Nephron progenitor cell (in vitro differentiated cells): Measurements from ENCODE around the gene PRODH2.

ENCODE experiments used
- DNase-seq: peaks from one replicate; pipeline ENCODE4 v3.0.0; 2021
- H3K27ac Mint-ChIP-seq: 2 replicates; pipeline ENCODE4 v1.8.0; 2021; ENCODE audit warnings: mild to moderate bottlenecking, moderate library complexity, mixed read lengths
- H3K27me3 Mint-ChIP-seq: 2 replicates; pipeline ENCODE4 v1.8.0; 2021; ENCODE audit warnings: mild to moderate bottlenecking, low read depth, mixed read lengths; ENCODE audit not compliant: poor library complexity
- H3K36me3 Mint-ChIP-seq: 2 replicates; pipeline ENCODE4 v1.8.0; 2021; ENCODE audit warnings: low read depth, mixed read lengths
- H3K4me1 Mint-ChIP-seq: 2 replicates; pipeline ENCODE4 v1.8.0; 2021; ENCODE audit warnings: mixed read lengths
- H3K4me3 Mint-ChIP-seq: 2 replicates; pipeline ENCODE4 v1.8.0; 2021; ENCODE audit warnings: mild to moderate bottlenecking, moderate library complexity, mixed read lengths
- H3K9me3 Mint-ChIP-seq: 2 replicates; pipeline ENCODE4 v1.8.0; 2021; ENCODE audit warnings: mild to moderate bottlenecking, moderate library complexity, mixed read lengths
- CTCF ChIP-seq: fragments of 200-600 bp; sonication (generic); IDR thresholded peaks from 2 replicates; pipeline ENCODE4 v1.5.0; 2021; ENCODE audit warnings: antibody characterized with exemption

Gene PRODH2

GRCh38 chr19:35759697-35760096 lies 52.9 kb downstream of the PRODH2 start:
- H3K9me3 Mint-ChIP-seq: no peaks in the 10 kb centered on the region
- TF ChIP-seq CTCF: no peak
- peak overlapping the region; percentile 91 for H3K4me3 Mint-ChIP-seq
- H3K36me3 Mint-ChIP-seq: peaks cover 23% of the 10 kb centered on the region
- no peak for DNase-seq
- no peak overlapping the region for H3K27ac Mint-ChIP-seq
- H3K4me1 Mint-ChIP-seq: peaks cover 35% of the 10 kb centered on the region
- peaks cover 12% of the 10 kb centered on the region for H3K27me3 Mint-ChIP-seq

- Mint-ChIP-seq H3K4me3 (peak within 1 kb of the TSS; percentile 91), H3K9me3 (no peaks in the 10 kb centered on the region), H3K27me3 (peaks cover 17% of the 10 kb centered on the region), H3K27ac (peak within 1 kb of the TSS; percentile 79), H3K4me1 (peaks cover 36% of the 10 kb centered on the region), H3K36me3 (peaks cover 23% of the 10 kb centered on the region)
- DNase-seq: peak; percentile 97
- TF ChIP-seq CTCF: no peak
These were observed 54.7 kb downstream of the PRODH2 start, which contains the start of gene PROSER3 for GRCh38 chr19:35757749-35758608. Gene PROSER3, plus strand, starts transcription at chr19:35758176. Its CDS starts 40 bp downstream, at chr19:35758216.

- Mint-ChIP-seq H3K27ac (peak overlapping the region; percentile 79), H3K9me3 (no peaks in the 10 kb centered on the region), H3K36me3 (peaks cover 22% of the 10 kb centered on the region), H3K4me1 (peaks cover 36% of the 10 kb centered on the region), H3K4me3 (peak overlapping the region; percentile 91), H3K27me3 (peaks cover 17% of the 10 kb centered on the region)
- no peak for TF ChIP-seq CTCF
- DNase-seq: peak; percentile 29
These were observed 55.4 kb downstream of the PRODH2 start for GRCh38 chr19:35757231-35757748.

- DNase-seq: no peak
- no peak for TF ChIP-seq CTCF
- peaks cover 16% of the 10 kb centered on the region for H3K36me3 Mint-ChIP-seq
- H3K9me3 Mint-ChIP-seq: no peaks in the 10 kb centered on the region
- peaks cover 17% of the 10 kb centered on the region for H3K27me3 Mint-ChIP-seq
- peak within 1 kb of the TSS; percentile 91 for H3K4me3 Mint-ChIP-seq
- H3K27ac Mint-ChIP-seq: peak within 1 kb of the TSS; percentile 79
- peaks cover 36% of the 10 kb centered on the region for H3K4me1 Mint-ChIP-seq
These were observed 56.0 kb downstream of the PRODH2 start, which contains the start of gene HSPB6 for GRCh38 chr19:35756377-35757230. Gene HSPB6, minus strand, starts transcription at chr19:35757029. Its CDS starts 21 bp downstream, at chr19:35757008.

- Mint-ChIP-seq H3K27me3 (peaks cover 17% of the 10 kb centered on the region), H3K9me3 (no peaks in the 10 kb centered on the region), H3K27ac (no peak overlapping the region), H3K4me3 (peak overlapping the region; percentile 75), H3K36me3 (peaks cover 12% of the 10 kb centered on the region), H3K4me1 (peaks cover 36% of the 10 kb centered on the region)
- peak; percentile 53 for DNase-seq
- TF ChIP-seq CTCF: no peak
These were observed 56.9 kb downstream of the PRODH2 start for GRCh38 chr19:35755550-35756376.
